Skin of body (tissue), 2 donors: Measurements from ENCODE around the gene MOCS1. TPM values are rescaled to one million over a fixed set of nuclear protein-coding genes. Genes with fewer than 3 reads are reported as not detected.
"Not testable (repeated sequence)": the region's sequence is repeated elsewhere in the genome, so short reads cannot be mapped to it uniquely, and the experiment has no call there.

Experiments
- DNase-seq: peaks from one replicate; lab custom pipeline; 2025; lab: John Stamatoyannopoulos, UW
- total RNA-seq: library from RNA; depleted of rRNA; stranded (reverse); fragments of >200 nt; gene quantifications from one replicate; pipeline ENCODE4 v1.2.3, GENCODE V29; 2014

MOCS1 gene
- 21.7 TPM for total RNA-seq

DNA sequence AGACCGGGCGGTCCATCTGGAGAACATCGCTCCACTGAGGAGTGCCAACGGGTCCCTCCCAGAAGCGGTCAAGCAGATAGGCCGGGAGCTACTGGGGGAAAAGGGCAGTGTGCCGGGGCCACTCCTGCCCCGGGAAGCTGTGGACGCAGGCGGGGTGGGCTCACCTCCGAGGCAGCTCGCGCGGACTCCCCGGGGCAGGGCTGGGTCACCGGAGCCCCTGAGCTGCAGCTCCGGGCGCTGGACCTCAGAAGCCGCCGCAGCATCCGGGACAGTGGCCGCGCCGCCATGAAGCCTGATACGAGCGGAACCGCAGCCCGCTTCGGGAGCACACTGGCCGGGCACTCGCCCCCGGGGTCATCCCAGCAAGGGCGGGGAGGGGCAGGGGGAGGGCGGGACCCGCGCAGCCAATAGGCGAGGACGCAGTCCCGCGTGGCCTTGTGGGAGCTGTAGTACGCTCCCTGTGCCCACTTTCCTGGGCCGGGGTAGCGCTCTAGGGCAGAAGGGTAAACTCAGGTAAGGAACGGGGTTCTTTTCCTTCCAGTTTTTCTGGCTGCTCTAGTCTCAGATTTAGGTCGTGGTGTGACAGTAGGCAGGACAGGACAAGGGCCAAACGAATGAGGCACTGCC, at the start of gene MOCS1:
MOCS1 (minus strand) TSS at position 332 of the 627 bp plus-strand sequence; CDS start at position 287, 45 bp downstream.
- DNase-seq: no peak

DNA sequence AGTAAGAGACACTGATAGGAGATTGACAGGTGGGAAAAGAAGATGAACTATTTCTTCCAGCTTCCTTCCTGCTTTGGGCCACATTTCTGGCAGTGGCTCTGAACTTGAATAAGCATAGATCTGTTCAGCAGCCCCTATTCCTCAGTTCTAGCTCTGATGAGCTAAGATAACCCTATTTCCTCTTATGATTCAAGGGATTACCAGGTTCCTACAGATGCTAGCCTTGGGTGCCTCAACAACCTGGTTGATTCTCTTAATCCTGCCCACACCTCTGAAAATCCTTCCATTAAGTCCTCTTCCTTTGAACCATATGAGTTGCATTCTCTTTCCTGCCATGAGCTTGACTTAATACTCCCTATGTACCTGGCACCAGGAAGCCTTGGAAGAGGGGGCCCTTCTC, 49.8 kb upstream of the MOCS1 start:
- no peak for DNase-seq

DNA sequence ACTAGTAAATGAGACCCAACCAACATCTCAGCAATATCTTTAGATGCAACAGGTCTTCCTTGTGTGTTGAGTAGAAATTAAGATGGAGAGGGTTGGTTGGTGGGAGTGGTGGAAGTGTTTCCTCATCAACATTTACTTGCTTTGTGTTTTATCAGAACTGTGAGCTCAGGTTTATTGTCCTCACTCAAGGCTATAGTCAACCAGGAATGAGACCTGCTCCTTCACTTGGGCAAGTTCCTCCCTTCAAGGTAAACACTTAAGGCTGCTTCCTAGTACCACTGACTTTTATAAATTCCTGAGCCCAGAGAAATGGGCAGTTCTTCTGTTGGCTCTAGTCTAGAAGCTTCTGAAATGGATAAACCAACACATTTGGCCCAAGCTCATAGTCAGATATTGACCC, 48.9 kb upstream of the MOCS1 start:
- DNase-seq: no peak

DNA sequence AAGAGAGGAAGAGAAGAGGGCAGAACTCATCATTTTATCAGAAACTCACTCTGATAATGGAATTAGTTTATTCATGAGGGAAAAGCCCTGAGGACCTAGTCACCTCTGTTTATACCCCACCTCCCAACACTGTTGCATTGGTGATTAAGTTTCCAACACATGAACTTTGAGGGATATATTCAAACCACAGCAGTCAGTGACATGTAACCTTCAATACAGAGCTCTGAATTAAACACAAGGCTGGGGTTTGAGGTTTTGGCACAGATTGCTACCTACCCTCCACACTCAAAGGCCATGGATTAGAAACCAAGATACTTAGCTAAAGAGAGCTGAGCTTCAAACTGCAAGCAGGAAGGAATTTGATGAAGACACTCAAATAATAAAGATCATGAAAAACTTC, 48.5 kb upstream of the MOCS1 start:
- no peak for DNase-seq

DNA sequence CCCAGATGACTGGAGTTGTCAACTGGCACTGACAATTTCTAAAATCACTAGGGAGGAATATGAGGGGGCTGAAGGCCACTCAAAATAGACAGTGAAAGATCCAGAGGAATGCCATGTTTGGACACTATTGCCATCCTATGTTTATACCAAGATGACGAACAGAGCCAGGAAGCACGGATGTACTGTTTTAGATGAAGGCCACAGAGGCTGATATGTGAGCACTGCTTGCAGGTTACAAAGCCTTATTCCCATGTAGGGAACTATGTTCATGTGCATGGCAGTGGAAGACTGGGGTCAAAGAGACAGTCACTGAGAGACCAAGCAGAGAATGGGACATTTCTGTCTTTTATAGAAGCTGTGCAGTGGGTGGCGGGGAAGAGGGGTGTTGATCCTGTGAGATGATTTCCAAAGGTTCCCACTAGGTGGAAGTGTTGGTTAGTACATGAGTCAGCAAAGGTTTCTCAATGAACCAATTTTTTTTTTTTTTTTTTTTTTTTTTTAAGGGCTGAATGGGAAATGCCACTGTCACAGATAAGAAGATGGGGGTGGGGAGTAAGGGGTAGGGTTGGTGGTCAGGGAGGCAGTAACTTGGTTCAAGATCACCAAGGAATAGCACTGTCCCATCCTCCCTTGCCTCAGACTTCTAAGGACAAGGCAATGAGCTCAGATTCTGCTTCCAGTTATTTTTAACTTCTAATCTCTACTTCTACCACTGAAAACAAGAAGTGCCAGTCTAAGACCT, 46.7 kb upstream of the MOCS1 start:
- DNase-seq: peak; percentile 25

DNA sequence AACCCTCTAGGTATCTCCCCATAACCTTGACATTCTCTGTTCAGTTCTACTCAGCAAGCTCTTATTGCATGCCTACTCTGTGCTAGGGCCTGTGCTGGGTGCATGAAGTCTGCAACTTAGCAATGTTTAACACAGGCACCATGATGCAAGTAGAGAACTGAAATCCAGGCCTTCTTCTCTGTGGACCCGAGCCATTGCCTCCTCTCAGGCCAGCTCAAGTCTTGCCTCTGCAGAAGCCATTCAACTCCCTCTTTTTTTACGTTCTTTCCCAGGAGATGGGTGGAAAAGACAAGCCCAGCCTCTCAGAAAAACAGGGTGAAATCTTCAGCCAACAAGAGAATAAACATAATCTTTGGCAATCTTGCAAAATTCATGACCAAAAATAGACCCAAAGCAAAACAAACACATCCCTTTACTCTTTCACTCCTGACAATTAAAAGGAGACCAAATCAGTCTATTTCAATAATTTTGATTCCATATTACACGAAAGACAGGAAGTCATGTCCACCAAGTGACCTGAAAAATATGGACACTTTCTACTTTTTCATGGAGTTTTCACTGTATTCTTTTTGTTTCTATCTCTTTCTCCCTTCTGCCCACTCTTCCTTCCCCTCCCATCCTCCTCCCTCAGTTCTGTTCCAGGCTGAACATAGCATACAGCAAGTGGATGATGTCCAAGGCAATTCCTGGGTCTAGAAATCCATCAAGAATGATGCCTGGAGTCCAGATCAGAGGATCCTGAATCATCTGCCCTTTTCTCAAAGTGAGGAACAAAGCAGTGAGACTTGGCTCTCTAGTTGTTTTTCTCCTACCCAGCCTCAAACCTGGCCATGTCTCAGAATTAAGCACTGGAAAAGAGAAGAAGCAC, 45.4 kb upstream of the MOCS1 start:
- no peak for DNase-seq

DNA sequence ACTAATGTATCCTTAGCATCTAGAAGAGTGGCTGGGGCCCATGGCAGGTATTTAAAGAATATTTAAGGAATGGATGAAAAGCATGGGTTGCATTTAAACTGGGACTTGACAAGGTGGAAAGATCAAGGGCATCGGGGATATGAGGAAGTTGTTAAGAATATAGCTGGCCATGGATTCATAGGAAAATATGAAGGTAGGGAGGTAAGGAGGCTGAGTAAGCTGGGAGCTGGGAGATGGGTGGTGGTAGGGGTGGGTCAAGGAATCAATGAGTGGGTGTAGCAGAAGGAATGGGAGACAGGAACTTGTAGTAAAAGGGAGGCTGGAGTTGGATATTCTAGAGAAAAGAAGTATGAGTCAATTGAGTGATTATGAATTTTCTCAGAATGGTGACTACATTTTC, 44.0 kb upstream of the MOCS1 start:
- DNase-seq: no peak

DNA sequence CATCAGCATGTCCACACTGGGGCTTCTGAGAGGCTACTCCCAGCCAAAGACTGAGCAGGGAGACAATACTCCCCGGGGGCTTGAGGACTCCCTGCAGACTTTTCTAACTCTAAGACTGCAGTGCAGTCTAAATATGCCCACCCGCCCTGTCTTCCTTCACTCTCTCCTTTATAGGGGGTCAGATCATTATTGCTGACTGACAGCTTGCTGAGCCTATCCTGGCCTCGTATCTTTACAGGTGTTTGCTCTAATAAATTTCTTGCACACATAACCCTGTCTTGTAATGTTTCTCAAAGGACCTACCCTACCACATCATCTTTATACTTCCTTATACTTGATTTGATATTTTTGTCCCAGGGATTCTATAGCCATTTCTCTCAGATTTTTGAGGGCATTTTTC, 39.4 kb upstream of the MOCS1 start:
- DNase-seq: no peak

DNA sequence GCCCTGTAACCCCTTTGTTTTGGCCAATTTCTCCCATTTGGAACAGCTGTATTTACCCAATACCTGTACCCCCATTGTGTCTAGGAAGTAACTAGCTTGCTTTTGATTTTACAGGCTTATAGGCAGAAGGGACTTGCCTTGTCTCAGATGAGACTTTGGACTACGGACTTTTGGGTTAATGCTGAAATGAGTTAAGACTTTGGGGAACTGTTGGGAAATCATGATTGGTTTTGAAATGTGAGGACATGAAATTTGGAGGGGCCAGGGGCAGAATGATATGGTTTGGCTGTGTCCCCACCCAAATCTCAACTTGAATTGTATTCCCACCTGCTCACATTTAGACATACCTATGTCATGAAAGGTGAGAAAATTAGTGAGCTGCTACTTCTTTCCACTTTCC, 38.5 kb upstream of the MOCS1 start:
- DNase-seq: not testable (repeated sequence)

DNA sequence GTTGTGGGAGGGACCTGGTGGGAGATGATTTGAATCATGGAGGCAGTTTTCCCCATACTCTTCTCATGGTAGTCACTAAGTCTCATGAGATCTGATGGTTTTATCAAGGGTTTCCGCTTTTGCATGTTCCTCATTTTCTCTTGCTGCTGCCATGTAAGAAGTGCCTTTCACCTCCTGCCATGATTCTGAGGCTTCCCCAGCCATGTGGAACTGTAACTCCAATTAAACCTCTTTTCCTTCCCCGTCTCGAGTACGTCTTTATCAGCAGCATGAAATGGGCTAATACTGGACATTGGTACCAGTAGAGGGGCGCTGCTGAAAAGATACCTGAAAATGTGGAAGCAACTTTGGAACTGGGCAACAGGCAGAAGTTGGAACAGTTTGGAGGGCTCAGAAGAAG, 36.9 kb upstream of the MOCS1 start:
- not testable (repeated sequence) for DNase-seq

DNA sequence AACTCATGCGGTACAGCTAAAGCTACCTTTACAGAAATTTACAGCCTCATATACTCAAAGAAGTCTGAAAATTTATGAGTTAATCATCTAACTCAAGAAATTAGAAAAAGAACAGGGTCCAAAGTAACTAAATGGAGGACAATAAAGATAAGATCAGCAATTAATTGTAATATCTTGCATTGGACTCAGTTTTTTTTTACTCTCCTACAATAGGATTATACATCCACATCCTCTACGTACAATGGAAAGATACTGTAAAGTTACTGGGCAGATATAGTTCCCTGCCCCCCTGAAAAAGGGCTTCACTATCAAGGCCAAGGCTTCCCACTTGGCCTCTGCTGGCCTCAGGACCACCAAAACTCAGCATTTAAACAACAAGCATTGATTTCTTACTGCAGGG, 31.5 kb upstream of the MOCS1 start:
- DNase-seq: no peak

DNA sequence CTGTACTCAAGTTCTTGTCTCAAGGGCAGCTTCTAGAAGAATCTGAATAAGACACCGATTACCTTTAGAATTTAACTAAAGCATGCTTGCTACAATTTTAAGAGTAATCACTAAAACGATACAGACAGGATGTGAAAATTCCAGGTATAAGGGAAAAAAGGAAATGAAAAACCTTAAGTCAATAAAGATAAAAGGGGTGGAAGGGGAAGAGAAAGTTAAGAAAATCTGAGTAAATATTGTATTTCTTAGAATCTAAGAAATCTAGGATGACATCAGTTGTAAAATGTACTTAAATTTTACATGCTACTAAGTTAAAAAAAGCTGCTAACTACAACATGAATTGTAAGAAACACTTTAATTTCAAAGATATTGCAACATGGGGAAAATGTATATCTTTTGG, 30.3 kb upstream of the MOCS1 start:
- no peak for DNase-seq

DNA sequence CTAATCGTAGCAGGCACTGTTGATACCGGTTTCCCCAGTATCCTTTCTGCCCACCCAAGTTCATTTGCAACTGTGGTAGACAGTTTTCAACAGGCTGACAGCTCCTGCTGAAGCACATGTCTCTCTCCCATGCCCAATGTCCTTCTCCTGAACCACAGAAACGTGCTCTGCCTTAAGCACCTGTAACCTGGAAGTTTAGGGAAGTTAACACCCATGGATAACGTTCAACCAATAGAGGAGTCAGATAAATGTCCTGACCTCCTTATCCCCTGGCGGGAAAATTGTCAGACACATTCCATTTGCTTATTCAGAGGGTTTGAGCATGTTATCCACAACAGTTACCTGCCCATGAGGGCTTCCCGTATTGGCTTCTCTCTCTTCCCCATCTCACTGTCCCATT, 29.8 kb upstream of the MOCS1 start:
- DNase-seq: no peak

DNA sequence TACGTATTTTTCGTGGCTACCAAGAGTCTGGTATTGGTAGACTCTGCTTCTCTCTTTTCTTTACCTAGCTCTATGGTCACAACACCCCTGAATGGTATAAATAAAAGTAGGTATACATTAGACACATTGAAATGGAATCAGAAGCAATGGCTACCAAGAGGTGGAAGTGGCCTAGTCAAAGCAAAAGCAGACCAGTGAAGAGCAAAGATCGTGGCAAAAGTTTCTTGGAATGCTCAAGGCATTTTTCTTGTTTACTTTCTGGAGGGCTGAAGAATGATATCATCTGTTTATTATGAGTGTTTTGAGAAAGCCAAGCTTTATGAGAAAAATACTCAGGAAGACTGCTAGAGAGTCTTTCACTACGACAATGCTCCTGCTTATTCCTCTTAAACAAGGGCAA, 28.6 kb upstream of the MOCS1 start:
- no peak for DNase-seq

DNA sequence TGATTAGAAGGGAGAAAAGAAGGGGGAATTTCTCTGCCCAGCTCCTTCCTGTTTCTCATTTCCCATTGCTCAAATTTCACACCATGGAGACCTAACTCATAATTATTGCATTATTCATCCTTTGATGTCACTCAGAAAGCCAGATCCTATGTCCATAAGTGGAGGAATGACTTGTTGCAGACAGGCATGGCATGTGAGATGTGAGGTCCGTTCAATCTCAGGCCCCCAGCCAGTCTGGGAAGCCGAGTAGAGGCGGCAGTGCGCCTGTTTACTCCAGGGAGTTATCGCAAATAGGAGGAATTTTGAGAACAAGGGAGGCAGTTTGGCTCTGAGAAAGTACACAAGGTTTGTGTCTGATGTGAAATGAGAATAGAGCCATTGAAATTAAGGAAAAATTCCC, 26.9 kb upstream of the MOCS1 start:
- DNase-seq: no peak

DNA sequence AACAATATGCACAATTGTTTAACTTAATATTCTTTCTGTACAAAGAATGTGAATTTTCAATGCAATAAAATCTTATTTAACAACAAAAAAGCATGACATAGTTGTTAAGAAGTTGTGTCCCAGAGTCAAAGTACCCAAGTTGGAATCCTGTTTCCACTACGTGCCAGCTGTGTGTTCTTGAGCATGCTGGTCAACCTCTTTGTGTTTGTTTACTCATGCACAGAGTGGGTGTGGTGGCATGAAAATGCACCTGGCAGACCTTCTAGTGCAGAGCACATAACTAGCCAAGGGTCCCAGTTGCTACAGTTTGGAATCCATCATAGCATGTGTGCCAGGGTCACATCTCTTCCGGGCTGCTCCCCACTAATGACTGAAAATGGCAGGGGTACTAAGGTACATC, 24.7 kb upstream of the MOCS1 start:
- DNase-seq: no peak

DNA sequence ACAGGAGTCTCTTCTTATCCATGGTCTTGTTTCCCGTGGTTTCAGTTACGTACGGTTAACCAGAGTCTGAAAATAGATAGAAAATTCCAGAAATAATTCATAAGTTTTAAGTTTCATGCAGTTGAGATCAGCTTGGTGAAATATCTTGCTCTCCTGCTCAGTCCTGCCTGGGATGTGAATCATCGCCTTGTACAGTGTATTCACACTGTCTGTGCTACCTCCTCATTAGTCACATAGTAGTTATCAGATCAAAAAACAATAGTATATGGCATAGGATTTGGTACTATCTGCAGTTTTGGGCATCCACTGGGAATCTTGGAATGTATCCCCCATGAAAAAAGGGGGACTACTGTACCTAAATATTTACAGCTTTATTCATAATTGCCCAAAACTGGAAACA, 22.7 kb upstream of the MOCS1 start:
- no peak for DNase-seq

DNA sequence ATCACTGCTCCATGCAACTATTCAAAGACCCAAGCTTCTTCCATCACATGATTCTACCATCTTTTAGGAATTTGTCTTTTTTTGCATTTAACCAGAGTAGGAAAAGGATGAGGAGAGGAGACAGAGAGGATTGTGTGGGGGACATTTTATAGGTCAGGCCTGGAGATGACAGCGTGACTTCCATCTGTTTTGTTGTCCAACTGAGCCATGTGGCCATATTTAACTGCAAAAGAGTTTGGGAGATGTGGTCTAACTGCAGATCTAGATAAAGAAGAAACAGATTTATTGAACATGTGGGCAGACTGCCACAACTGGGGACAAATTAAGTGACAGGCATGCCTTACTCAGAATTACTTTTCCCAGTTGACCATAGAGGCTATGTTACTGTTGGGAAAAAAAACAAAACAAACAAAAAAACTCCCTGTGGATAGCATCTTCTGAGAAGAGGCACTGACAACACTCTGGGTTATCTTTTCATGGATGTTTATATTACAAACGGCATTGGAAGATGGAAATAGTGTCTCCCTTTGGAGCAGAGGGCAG, 18.9 kb upstream of the MOCS1 start:
- DNase-seq: no peak

DNA sequence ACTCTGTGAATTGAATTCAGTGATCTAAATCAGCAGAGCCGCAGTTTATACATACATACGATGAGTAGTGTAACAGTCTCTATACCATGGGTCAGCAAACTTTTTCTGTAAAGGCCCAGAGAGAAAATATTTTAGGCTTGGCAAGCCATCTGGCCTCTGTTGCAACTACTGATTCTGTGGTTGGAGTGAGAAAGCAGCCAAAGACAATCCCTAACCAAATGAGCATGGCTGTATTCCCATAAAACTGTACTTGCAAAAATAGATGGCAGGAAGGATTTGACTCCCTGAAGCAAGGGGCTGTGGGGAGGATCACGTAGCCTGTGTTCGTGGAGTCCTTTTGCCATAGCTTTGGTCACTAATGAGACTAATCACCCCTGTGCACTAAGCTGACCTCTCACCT, 17.9 kb upstream of the MOCS1 start:
- no peak for DNase-seq

DNA sequence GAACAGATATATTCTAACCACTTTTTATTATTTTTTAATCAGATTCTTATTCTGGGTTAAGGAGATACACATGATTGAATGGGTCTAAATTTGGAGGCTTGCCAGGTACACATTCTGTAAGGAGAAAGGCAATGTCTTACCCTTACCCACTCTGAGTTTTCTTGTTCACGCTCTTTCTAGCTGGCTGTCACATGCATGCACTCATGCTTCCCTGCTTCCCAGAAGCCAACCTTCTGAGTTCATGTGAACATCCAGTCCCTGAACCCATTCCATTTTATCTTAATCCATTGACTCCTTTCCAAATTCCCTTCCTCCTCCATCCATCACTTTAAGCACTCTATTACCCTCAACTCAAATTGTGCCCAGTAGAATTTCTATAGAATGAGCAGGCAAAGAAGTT, 17.5 kb upstream of the MOCS1 start:
- no peak for DNase-seq

DNA sequence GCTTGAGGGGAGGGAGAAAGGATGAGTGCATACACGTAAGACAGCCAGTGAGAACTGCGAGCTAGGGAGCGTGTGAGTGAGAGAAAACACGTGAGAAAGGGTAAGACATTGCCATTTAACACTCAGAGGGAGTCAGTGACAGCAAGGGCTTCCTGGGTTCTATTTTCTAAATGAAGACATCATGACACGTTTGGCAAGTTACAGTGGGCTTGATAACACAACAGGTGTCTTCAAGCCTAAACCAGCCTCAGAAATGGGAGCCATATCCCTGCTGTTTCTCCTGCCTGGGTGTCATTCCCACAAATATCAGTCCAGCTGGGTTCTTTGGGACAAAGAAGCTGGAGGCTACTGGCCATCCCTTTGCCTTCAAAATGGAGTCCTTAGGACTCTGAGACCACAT, 16.9 kb upstream of the MOCS1 start:
- no peak for DNase-seq

DNA sequence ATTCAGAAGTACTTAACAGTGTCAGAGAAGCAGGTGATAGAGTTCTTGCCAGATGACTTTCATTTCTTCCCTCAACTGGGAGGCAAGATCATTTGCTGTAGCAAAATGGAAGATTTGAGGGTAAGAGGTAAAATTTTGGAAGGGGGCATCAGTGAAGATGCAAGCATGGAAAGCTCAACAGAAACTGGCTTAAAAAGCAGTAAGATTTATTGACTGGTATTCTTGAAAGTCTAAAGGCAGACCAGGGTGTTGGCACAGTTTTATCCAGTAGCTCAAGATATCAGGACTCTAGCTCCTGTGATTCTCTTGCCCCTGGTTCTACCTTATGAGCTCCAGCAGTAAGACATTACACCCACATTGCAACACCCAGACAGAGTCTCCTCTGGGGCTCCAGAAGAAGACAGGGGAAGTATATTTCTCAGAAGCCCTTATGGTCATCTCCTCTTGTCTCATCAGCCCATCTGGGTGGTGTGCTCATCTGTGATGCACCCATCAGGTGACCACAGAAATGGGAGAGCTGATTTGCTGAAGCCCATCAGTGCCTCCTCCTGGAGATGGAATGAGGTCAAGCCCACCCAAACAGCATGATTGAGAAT, 16.0 kb upstream of the MOCS1 start:
- no peak for DNase-seq
